Ecto neural progenitor cell (in vitro differentiated cells): ENCODE measurements around the gene HNF1B.
"Not testable (repeated sequence)": the region's sequence is repeated elsewhere in the genome, so short reads cannot be mapped to it uniquely, and the experiment has no call there.

Source experiments
- DNase-seq: peaks from one replicate; pipeline ENCODE4 v3.0.0-alpha.2; 2018; ENCODE audit warnings: low spot score

HNF1B gene

GRCh38 chr17:37701496-37701898, 43.4 kb downstream of the HNF1B start:
- DNase-seq, result peak; percentile 63

DNA sequence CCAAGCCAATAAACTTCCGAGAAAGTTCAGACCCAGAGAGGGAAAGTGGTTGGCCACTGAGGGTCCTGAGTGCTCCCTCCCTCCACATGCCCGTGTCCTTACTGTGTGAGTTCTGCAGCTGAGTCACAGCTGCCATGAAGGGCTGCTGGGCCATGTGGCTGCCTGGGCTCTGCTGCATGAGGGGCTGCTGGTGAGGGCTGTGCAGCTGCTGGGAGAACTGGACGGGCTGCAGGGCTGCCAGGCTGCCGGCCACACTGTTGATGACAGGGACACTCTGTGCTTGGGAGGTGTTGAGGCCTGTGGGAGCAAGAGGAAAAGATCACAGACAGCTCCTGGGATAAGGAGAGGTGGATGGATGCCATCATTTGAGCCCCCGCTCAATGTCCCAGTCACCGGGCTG, 44.0 kb downstream of the HNF1B start:
- DNase-seq, result no peak

DNA sequence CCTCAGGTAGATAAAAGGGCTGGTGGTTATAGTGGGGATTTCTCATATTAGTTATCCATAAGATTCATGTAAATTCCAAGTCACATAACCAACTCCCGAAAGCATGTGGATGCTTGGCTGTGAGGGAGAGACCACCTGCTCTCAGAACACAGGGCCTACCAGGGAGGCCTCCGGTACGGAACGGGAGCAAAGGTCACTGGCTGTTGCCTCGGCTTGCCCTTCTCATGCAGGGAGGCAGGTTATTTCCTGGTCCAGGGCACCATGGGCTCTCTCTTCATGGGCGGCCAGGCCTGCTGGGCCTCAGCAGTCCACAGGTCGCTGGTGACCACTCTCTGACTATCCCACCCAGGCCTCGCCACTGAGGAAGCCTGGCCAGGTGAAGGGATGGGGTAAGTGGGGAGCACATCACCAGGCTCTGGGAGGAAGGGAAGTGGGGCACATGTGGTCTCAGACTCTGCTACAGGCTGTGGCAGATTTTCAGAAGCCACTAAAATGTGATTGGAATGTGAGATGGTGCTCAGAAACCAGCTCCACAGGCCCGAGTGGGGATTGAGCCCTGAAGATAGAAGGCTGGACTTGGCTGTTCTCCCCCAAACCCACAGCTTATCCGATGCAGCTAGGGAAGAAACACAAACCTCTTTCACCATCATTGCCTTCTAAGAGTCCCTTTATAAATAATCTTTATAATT, 45.4 kb downstream of the HNF1B start:
- no peak for DNase-seq

GRCh38 chr17:37698911-37699255, 46.0 kb downstream of the HNF1B start:
- no peak for DNase-seq

DNA sequence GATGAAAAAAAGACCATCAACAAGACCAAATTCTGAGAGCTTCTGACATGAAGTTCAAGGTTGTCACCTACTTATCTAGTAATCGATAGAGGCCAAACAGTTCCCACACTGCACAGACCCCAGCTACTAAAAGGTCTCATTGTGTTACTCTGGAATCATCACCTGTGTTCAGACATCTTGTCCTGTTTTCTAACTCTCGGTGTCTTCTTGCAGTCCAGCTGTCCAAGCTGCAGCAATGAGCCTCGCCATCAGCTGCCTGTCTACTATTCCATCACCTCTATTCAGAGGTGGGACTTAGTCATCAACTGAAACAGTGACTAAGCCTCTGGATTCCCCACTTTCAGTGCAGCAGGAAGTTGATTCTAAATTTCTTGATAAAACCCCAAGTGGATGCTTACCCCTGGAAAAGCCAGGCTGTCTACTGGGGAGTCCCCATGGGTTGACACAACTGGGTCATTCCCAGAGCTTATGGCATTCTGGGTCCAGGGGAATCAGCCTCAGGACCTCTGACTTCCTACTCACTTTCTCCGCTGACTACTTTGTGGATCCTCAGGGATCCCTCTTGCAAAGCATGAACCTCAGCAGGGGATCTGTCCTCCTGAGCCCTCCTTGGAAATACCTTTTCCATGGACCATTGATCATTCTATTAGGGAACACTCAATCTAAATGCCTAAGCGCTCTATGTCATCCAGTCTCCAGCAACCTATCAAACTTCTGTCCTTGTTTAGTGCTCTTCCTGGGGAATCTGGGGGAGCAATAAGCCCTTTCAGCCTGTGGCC, 46.5 kb downstream of the HNF1B start:
- DNase-seq, result no peak

- no peak for DNase-seq
These were observed 47.5 kb downstream of the HNF1B start for GRCh38 chr17:37697381-37697780.

- no peak for DNase-seq
These were observed 48.5 kb downstream of the HNF1B start for GRCh38 chr17:37696366-37696765.

DNA sequence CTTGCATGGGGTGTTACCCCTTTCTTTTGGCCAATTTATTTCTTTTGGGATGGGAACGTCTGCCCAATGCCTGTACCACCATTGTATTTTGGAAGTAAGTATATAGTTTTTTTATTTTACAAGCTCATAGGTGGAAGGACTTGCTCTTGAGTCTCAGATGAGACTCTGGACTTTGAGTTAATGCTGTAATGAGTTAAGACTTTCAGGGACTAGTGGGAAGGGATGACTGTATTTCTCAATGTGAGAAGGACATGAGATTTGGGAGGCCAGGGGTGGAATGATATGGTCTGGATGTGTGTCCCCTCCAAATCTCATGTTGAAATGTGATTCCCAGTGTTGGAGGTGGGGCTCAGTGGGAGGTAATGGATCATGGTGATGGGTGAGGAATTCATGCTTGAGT, 49.1 kb downstream of the HNF1B start:
- no peak for DNase-seq

DNA sequence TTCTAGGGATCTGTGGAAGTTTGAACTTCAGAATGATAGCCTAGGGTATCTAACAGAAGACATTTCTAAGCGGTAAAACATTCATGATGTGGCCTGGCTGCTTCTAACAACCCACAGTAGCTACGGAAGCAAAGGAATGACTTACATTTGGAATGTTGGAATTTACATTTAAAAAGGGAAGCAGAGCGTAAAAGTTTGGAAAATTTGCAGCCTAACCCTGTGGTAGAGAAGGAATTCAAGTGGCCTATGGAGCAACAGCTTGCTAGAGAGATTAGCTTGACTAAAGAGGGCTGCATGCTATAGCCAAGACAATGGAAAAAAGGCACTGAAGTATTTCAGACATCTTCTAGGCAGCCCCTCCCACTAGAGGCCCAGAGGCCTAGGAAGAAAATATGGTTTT, 50.1 kb downstream of the HNF1B start:
- DNase-seq, result no peak

GRCh38 chr17:37693328-37693727, 51.5 kb downstream of the HNF1B start:
- no peak for DNase-seq

- no peak for DNase-seq
These were observed 53.1 kb downstream of the HNF1B start for GRCh38 chr17:37691807-37692206.

GRCh38 chr17:37689317-37689716, 55.5 kb downstream of the HNF1B start:
- DNase-seq, result no peak

DNA sequence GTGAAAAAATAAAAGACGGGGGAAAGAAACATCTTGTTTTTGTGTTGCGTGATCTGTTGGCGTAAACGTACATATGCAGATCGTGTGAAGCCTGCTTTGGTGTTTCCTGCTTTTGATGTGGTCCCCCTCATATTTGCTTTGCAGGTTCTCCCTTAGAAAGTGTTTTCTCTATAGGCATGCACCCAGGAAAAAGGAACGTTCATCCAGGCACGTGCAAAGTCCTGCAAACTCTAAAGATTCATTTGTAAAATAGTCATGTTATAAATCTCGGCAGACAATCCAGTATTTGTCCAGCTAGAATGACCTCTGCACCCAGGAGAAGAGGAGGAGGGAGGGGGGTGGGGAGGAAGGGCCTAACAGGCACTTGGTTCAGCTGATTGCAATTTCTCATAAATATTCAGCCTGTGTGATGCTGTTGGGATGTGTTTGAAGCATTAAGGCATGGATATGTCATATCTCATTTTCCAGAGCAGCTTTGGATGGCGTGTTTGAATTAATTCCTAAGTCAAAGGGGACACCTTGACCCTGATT, 61.3 kb downstream of the HNF1B start:
- no peak for DNase-seq

GRCh38 chr17:37682007-37682406, 62.9 kb downstream of the HNF1B start:
- DNase-seq, result no peak

GRCh38 chr17:37679995-37680394, 64.9 kb downstream of the HNF1B start:
- not testable (repeated sequence) for DNase-seq

DNA sequence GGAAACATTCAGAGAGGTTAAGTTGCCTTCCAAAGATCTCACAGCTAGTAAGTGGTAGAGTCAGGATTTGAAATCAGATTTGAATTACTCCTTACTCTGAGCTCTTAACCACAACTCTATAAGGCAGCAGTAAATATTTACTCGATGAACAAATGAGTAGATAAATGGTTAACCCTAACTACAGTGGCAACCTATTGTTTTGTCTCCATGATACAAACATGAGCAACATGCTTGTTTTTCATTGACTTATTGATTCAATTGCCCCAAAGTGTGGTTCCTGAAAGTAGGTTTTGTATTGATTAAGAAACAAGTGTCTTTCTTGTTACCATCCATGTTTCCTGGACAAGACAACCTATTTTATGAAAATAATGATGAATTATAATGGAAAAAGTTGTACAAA, 66.8 kb downstream of the HNF1B start:
- no peak for DNase-seq

GRCh38 chr17:37677021-37677420, 67.8 kb downstream of the HNF1B start:
- DNase-seq, result no peak

DNA sequence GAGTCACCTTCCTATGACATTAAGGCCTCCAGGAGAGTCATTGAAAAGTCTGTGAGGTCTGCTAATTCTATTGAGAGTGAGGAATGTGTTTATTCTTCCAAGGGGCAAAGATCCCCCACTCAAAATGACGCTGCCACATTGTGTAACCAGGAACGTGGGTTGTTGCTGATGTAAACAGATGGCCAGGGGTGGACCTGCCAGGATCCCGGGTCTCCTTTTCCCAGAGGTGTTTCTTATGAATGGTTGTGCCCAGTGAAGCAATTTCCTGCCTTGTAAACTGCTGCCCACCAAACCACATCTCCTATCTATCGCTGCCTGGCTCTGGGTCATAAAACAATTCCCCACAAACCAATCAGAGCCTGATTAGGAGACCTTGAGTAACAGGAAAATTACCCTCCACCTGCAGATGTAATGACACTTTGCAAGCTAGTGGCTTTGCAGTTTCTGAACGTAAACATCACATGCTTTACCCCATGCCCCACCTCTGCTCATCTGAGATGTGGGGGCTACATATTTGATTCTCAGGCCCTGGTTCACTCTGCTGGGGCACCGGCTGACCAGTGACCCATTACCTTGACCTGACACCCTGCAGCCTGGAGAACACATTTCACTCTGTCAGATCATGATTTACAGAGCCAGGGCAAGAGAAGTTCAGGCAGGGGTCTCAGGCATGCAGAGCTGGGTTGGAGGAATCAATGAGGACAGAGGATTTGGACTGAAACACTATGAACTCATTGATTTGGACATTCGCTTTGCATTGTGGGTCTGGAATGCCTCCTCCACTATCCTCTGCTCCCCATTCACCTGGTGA, 68.5 kb downstream of the HNF1B start:
- DNase-seq, result no peak

- DNase-seq, result no peak
These were observed 70.3 kb downstream of the HNF1B start for GRCh38 chr17:37674511-37674910.

GRCh38 chr17:37673386-37673785, 71.5 kb downstream of the HNF1B start:
- no peak for DNase-seq

- no peak for DNase-seq
These were observed 72.2 kb downstream of the HNF1B start for GRCh38 chr17:37672548-37673078.

- DNase-seq, result no peak
These were observed 72.9 kb downstream of the HNF1B start for GRCh38 chr17:37671824-37672547.
